K562 (cell line): Measurements from ENCODE around the gene SDK1.

ENCODE experiments used
- CEBPZ ChIP-seq: fragments of 150-350 bp; IDR thresholded peaks from 2 replicates; pipeline ENCODE4 v1.6.1; 2014; ENCODE audit warnings: low read depth, mild to moderate bottlenecking, low read length, borderline replicate concordance
- ESRRA ChIP-seq: fragments of 450-650 bp; IDR thresholded peaks from 2 replicates; pipeline ENCODE4 v1.6.1; 2014; ENCODE audit warnings: low read depth, mild to moderate bottlenecking, moderate library complexity, borderline replicate concordance
- MAFG ChIP-seq: fragments of 450-650 bp; conservative IDR thresholded peaks from 2 replicates; pipeline ENCODE4 v1.6.1; 2016; ENCODE audit warnings: missing genetic modification characterization, missing compliant biosample characterization
- RFX1 ChIP-seq: fragments of 450-650 bp; IDR thresholded peaks from 2 replicates; pipeline ENCODE4 v1.6.1; 2016; ENCODE audit warnings: mild to moderate bottlenecking, moderate library complexity
- TARDBP ChIP-seq: fragments of 450-650 bp; IDR thresholded peaks from 2 replicates; pipeline ENCODE4 v1.6.1; 2016

- TF ChIP-seq CEBPZ, result no peak
- no peak for TF ChIP-seq RFX1
- TF ChIP-seq MAFG (tag), result peak; percentile 19; the same call in 1 of the 2 replicates
- no peak for TF ChIP-seq TARDBP
- no peak for TF ChIP-seq ESRRA
Measured at GRCh38 chr7:3931843-3932242, 630.8 kb downstream of the SDK1 start.
